Activated CD8-positive, alpha-beta memory T cell treated with anti-CD3 and anti-CD28 coated beads for 4 hours (primary cell): ENCODE measurements around the gene ADSL.
A peak's percentile ranks its signal among the peaks of the same experiment; 100 is the strongest.

Source experiments
- DNase-seq, 2 donors: peaks; one replicate each; pipeline ENCODE4 v3.0.0-alpha.2; 2020; ENCODE audit warnings: low read depth in 2 of 2

Gene ADSL

DNA sequence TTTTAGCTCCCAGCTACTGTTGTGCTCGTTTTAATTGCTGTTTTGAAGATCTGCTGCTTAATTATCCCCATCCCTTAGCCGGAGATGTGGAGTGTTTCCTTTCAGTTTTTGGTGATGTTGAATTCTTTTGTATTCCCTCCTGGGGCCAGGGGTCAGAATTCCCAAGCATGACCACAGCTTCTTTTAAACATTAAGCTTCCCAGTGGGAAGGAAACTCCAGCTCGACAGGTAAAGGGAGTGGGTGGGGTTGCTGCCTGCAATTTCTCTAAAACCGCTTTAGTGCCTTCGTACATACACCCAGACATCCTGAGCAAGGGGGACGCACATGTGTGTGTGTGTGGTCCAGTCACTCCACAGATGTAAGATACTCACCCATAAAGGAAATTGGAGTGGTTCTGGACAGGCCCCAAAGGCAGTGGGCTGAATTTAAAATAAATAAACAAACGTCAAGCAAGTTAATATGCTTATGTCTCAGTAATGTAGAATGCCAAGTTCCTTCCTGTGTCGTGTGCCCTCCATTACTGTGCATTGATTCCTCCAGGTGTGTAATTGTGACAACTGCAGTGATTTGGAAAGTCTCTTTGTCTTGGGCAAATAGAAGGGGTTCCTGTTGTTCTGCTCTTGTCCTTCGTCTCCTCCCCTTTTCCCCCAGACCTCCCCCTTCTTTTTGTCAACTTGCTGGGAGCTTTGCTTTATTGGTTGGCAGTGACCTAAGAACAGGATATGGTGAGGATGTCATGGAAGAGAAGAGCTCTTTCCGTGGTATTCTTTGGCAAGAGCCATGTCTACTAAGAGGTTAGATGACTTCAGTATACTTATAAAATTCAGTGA is 19.2 kb upstream of the ADSL start:
- DNase-seq = no peak

DNA sequence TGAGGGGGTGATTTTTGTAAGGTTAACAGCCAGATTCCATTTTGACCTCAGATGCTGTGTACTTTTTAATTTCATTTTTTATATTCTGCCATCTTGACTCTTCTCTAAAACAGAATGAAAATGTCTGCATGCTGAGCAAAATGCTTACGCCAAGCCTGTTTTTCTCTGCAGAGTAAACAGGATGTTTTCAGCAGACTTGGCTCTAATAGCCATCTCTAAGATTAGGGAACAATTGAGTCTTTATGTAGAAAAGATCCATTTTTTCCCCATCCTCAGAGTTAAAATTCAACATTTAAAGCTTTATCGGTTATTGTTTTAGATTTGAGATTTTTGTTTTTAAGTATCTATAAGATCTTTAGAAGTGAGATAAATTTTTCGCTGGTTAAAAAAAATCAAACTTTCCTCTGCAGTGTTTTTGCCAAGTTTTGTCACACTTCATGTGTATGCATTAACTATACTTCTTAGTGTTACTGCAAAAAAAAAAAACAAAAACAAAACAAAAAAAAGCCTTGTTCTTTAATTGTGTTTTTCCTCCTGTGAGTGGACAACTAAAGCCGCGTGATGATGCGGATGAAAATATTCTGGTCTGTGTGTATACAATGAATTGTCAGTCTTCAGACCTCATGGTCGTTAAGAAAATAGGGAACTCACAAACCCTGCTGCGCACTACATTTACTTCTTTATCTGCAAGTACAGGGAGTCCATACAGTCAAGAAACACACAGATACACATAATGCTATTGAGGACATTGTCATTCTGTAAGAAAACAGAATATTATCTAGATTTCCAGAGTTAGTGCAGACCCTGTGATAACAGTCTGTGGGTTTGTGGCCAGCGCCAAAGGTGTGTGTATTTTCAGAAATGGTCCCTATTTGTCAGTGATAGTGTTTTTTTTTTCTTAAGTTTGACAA is 17.5 kb upstream of the ADSL start:
- no peak for DNase-seq

- no peak for DNase-seq
Measured at GRCh38 chr22:40329466-40329865, 16.8 kb upstream of the ADSL start.

- no peak for DNase-seq
Measured at GRCh38 chr22:40330086-40330485, 16.2 kb upstream of the ADSL start.

DNA sequence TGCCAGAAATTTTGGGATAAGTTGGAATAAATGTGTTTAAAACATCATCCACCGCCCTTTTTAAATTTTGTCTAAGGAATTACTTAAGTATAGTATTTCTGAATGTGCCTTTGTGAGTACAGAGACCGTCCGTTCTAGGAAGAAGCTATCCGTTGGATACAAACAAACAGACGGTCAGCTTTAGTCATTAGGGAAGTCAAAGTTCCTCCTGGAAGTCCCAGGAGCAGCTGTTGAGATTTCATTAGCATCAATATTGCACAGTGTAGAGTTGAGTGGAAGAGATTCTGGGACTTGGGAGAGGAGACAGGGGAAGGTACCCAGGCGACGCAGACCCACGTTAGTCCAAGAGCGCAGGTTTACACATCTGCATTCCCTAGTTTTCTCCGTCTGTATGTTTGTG is 15.7 kb upstream of the ADSL start:
- DNase-seq = no peak

GRCh38 chr22:40331706-40332105 is 14.6 kb upstream of the ADSL start:
- DNase-seq = no peak

DNA sequence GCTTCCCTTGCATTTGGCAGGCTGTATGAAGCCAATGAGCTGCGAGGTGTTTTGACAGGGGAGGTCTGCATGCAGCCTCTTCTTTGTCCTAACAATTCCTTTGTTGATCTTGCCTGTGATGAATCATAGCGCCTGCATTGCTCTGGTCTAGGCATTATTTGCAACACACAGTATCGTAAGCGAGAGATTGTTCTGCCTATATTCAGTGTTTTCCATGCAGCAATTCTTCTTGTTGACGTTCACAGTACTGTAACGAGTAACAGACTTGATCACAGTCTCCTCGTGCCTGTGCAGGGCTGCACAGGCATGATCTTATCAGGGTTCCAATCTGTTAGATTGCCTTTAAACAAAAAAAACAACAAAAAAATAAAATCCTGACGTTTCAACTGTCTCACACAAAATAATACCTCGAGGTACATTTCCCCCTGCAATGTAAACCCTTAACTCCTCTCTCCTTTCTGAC is 13.9 kb upstream of the ADSL start:
- DNase-seq = no peak

GRCh38 chr22:40334060-40334459 is 12.2 kb upstream of the ADSL start:
- DNase-seq = no peak

- no peak for DNase-seq
Measured at GRCh38 chr22:40334899-40335298, 11.4 kb upstream of the ADSL start.

DNA sequence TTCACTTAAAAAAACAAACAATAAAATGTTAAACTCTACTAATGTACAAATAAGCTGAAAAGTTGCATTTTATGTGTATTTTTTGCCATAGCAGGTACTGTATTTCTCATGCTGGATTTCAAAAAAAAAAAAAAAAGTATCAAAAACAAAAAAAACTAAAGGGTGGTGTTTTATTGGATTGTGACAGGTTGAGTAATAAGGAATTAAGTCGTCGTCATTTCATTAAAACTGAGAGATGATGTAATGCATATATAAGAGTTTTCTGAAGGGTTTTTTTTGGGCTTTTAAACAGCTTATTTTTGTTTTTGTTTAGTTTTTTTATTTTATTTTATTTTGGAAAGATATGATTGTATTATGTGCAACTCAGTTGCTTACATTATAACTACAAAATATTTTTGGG is 10.9 kb upstream of the ADSL start:
- no peak for DNase-seq

DNA sequence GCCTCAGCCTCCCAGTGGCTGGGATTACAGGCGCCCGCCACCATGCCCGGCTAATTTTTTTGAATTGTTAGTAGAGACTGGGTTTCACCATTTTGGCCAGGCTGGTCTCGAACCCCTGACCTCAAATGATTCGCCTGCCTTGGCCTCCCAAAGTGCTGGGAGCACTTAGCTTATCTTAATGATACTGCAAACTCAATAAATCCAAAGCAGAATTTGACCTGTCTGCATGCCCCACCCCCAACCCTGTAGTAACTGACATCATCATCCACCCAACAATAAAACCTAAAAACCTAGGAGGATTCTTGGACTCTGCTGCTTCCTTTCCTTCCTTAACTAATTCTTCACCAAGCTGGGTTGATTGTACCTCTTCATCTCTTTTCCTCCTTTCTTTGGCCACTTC is 6.3 kb upstream of the ADSL start:
- DNase-seq = no peak

DNA sequence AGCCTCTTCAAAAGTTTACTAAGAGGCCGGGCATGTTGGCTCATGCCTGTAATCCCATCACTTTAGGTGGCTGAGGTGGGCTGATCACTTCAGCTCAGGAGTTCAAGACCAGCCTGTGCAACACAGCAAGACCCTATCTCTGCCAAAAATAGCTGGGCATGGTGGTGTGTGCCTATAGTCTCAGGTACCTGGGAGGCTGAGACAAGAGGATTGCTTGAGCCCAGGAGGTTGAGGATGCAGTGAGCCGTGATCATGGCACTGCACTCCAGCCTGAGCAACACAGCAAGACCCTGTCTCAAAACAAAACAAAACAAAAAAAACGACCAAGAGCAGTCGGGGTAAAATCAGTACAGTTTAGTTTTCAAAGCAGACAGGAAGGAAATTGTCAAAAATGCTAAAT is 4.7 kb upstream of the ADSL start:
- DNase-seq = no peak

DNA sequence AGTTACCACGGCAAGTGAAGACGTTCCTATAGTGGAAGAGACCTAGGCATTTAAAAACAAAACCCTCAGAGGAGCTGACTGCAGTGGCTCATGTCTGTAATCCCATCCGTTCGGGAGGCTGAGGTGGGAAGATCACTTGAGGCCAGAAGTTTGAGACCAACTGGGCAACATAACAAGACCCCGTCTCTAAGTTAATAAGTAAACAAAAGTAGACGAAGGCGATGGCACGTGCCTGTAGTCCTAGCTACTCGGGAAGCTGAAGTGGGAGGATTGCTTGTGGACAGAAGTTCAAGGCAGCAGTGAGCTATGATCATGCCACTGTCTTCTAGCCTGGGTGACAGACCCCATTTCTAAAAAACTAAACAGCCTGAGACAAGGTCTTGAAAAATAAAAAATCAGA is 3.8 kb upstream of the ADSL start:
- DNase-seq = no peak

- DNase-seq = no peak
Measured at GRCh38 chr22:40345271-40345670, 1.0 kb upstream of the ADSL start.

DNA sequence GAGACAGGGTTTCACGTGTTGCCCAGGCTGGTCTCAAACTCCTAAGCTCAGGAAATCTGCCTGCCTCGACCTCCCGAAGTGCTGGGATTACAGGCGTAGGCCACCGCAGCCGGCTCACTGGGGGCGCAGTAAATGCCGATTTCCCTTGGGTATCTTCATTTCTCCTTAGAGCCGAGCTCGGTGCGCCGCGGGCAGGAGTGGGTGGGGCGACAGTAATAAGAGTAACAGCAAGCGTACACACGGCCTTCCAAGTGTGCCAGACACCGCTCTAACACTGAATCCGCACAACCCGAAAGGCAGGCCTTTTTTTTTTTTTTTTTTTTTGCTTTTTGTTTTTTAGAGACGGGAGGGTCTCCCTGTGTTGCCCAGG is 500 bp upstream of the ADSL start:
- DNase-seq = peak in 1 of 2 donors; percentile 42

GRCh38 chr22:40347300-40347699 is 1.0 kb downstream of the ADSL start:
- no peak for DNase-seq

DNA sequence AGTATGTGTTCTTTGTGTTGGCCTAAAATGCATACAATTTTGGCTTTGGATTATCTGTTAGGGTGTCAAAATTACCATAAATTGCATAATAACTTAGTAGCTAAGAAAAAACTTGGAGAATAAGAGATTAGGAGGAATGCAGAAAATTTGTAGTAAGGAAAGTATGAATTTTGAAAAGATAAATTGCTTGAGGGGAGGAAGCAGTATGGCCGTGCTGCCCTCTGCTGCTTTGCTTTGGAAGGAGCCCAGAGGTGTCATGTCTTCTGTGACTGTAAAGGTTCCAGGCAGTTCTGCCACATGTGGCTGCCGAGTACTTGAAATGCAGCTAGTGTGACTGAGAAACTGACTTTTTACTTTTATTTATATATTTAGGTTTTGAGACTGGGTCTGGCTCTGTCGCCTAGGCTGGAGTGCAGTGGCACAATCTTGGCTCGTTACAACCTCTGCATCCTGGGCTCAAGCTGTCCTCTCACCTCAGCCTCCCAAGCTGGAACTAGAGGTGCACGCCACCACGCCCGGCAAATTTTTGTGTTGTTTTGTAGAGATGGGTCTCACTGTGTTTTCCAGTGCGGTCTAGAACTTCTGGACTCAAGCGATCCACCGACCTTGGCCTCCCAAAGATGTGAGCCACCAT is 1.8 kb downstream of the ADSL start:
- DNase-seq = peak; percentile 19 to 36

DNA sequence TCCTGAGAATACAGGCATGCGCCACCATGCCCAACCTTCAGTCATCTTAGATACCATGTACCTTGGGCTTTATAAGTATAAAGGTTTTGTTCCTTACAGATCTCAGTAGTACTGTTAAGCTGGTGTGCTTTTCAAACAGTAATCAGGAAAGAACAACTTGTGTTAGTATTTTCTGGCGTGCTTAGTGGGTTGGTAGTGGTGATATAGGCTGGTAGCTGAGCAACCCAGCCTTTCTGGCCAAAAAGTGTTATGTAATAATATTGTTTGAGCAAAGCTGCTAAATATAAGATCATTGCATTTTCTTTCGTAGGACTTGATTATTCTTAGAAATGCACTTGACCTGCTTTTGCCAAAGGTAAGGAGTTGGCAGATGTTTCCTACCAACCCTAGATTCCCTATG is 6.5 kb downstream of the ADSL start:
- no peak for DNase-seq

DNA sequence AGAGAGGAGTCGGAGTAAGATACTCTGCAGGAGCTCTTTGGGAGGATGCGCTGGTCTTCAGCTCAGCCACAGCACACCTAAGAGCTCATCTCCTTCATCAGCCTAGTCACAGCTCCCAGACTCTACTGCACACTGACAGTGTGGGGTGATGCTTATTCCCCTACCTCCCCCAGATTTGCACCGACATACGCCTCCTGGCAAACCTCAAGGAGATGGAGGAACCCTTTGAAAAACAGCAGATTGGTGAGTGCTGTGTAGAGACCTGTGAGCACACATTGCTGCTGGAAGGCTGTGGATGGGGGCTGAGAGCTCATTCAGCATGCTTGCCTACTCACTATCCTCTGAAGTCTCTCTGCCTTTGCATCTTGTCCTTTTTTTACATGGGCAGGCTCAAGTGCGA is 14.8 kb downstream of the ADSL start:
- DNase-seq = no peak

- DNase-seq = no peak
Measured at GRCh38 chr22:40363059-40363458, 16.8 kb downstream of the ADSL start.

GRCh38 chr22:40364431-40364830 is 18.1 kb downstream of the ADSL start:
- DNase-seq = no peak

GRCh38 chr22:40366068-40366467 is 19.8 kb downstream of the ADSL start:
- no peak for DNase-seq
